ENCODE measurements around the gene CNTNAP4. TPM values are rescaled to one million over a fixed set of nuclear protein-coding genes. Genes with fewer than 3 reads are reported as not detected.

The CNTNAP4 gene
- total RNA-seq, 2 experiments from 2014 or later = not detected

- Histone ChIP-seq H3K27me3 (ENCODE audit: control insufficient read depth in 1 of 2, insufficient read depth in 2 of 2, low read length in 2 of 2) (no peaks in the 10 kb centered on the region), H3K4me1 (ENCODE audit: insufficient read depth, low read length) (no peaks in the 10 kb centered on the region), H3K36me3 (ENCODE audit: insufficient read depth, low read length) (no peaks in the 10 kb centered on the region), H3K9me3 (ENCODE audit: control insufficient read depth in 1 of 2, insufficient read depth in 1 of 2, low read length in 2 of 2) (peaks cover 0 to 4% of the 10 kb centered on the region in 2 experiments), H3K27ac (ENCODE audit: low read depth in 1 of 2, low read length in 2 of 2) (no peak overlapping the region), H3K4me3 (ENCODE audit: low read length) (no peak overlapping the region)
- no peak for DNase-seq
- ChIA-PET POLR2A (no interaction called here), CTCF (no interaction called here)
- intact Hi-C loops (cut with DNase I, micrococcal nuclease) = no loop called here
- Mint-ChIP-seq H3K4me3 (no peak overlapping the region), H3K27ac (no peak overlapping the region), H3K36me3 (ENCODE audit: low read depth) (no peaks in the 10 kb centered on the region), H3K4me1 (ENCODE audit: low read depth) (no peaks in the 10 kb centered on the region), H3K9me3 (no peaks in the 10 kb centered on the region), H3K27me3 (no peaks in the 10 kb centered on the region)
- TF ChIP-seq, protein P1, sequence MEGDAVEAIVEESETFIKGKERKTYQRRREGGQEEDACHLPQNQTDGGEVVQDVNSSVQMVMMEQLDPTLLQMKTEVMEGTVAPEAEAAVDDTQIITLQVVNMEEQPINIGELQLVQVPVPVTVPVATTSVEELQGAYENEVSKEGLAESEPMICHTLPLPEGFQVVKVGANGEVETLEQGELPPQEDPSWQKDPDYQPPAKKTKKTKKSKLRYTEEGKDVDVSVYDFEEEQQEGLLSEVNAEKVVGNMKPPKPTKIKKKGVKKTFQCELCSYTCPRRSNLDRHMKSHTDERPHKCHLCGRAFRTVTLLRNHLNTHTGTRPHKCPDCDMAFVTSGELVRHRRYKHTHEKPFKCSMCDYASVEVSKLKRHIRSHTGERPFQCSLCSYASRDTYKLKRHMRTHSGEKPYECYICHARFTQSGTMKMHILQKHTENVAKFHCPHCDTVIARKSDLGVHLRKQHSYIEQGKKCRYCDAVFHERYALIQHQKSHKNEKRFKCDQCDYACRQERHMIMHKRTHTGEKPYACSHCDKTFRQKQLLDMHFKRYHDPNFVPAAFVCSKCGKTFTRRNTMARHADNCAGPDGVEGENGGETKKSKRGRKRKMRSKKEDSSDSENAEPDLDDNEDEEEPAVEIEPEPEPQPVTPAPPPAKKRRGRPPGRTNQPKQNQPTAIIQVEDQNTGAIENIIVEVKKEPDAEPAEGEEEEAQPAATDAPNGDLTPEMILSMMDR (IDR thresholded peaks at IDR 0.05) = no peak
- no peak for ATAC-seq (ENCODE audit: poor library complexity)
These were observed 251.9 kb downstream of the CNTNAP4 start for GRCh38 chr16:76529120-76529519.

- Histone ChIP-seq H3K27ac (ENCODE audit: low read depth in 1 of 2, low read length in 2 of 2) (no peak overlapping the region), H3K36me3 (ENCODE audit: insufficient read depth, low read length) (no peaks in the 10 kb centered on the region), H3K4me1 (ENCODE audit: insufficient read depth, low read length) (no peaks in the 10 kb centered on the region), H3K4me3 (ENCODE audit: low read length) (no peak overlapping the region), H3K27me3 (ENCODE audit: control insufficient read depth in 1 of 2, insufficient read depth in 2 of 2, low read length in 2 of 2) (no peaks in the 10 kb centered on the region), H3K9me3 (ENCODE audit: control insufficient read depth in 1 of 2, insufficient read depth in 1 of 2, low read length in 2 of 2) (peaks cover 0 to 4% of the 10 kb centered on the region in 2 experiments)
- TF ChIP-seq, protein P1 (IDR thresholded peaks at IDR 0.05) = no peak
- no peak for ATAC-seq (ENCODE audit: poor library complexity)
- peaks cover 1% of the 10 kb centered on the region for H3K9me3 Mint-ChIP-seq
- no peaks in the 10 kb centered on the region for H3K36me3 Mint-ChIP-seq (ENCODE audit: low read depth)
- no peak overlapping the region for H3K27ac Mint-ChIP-seq
- H3K27me3 Mint-ChIP-seq = no peaks in the 10 kb centered on the region
- CTCF ChIA-PET = no interaction called here
- no peak for DNase-seq
- no peaks in the 10 kb centered on the region for H3K4me1 Mint-ChIP-seq (ENCODE audit: low read depth)
- intact Hi-C loops (cut with DNase I, micrococcal nuclease) = no loop called here
- POLR2A ChIA-PET = no interaction called here
- H3K4me3 Mint-ChIP-seq = no peak overlapping the region
These were observed 254.0 kb downstream of the CNTNAP4 start for GRCh38 chr16:76531236-76531635.

DNA sequence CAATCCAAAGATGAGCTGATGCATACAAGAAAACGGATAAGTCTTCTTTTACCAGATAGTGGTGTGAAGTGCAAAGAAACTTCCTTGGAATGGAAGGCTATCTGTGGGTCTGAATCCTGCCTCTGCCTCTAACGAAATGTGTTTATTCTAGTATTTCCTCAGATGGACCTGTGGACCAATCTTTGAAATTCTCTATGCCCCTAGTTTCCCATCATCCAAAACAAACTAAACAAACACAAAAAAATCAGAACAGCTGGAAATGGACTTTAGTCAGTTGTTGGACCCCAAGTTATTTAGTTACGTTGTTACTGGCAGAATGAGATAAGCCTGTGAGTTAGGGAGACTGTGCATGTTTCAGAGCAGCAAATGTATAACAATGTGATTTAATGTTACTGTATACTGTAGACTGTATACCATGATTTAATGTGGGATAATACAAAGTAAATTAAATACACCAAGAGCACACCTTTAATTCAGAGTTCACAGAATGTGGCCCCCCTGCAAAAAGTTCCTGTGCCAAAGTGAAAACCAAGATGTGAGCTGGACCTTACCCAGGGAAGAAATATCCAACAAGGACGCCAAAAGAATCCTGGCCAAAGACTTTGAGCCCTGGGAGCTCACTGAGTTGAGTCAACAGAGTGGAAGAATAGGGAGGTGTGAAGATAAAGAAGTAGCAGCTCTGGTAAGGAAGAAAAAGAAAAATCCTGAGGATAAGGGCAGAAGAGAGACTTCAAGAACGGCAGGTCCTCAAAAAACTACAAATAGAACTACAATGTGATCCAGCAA is 255.2 kb downstream of the CNTNAP4 start:
- intact Hi-C loops (cut with DNase I, micrococcal nuclease) = no loop called here
- Histone ChIP-seq H3K4me1 (ENCODE audit: insufficient read depth, low read length) (no peaks in the 10 kb centered on the region), H3K36me3 (ENCODE audit: insufficient read depth, low read length) (no peaks in the 10 kb centered on the region), H3K4me3 (ENCODE audit: low read length) (no peak overlapping the region), H3K27ac (ENCODE audit: low read depth in 1 of 2, low read length in 2 of 2) (no peak overlapping the region), H3K9me3 (ENCODE audit: control insufficient read depth in 1 of 2, insufficient read depth in 1 of 2, low read length in 2 of 2) (peaks cover 0 to 4% of the 10 kb centered on the region in 2 experiments), H3K27me3 (ENCODE audit: control insufficient read depth in 1 of 2, insufficient read depth in 2 of 2, low read length in 2 of 2) (no peaks in the 10 kb centered on the region)
- no peak for DNase-seq
- Mint-ChIP-seq H3K9me3 (peaks cover 1% of the 10 kb centered on the region), H3K27me3 (no peaks in the 10 kb centered on the region), H3K4me1 (ENCODE audit: low read depth) (no peaks in the 10 kb centered on the region), H3K36me3 (ENCODE audit: low read depth) (no peaks in the 10 kb centered on the region), H3K27ac (no peak overlapping the region), H3K4me3 (no peak overlapping the region)
- TF ChIP-seq, protein P1 (IDR thresholded peaks at IDR 0.05) = no peak
- ChIA-PET CTCF (no interaction called here), POLR2A (no interaction called here)
- ATAC-seq (ENCODE audit: poor library complexity) = no peak
